ENCODE results near the gene SOX5.

- TF ChIP-seq EZH2phosphoT487 (IDR thresholded peaks at IDR 0.05; ENCODE audit: low read length) (no peak), CTCF (IDR thresholded peaks at IDR 0.05; ENCODE audit: low read length) (no peak)
Observed at GRCh38 chr12:23930599-23930998, 18.9 kb downstream of the SOX5 start.

Measured in MM.1S (cell line).